DMS79 treated with DMSO at 0.1 percent for 48 hours (cell line): ENCODE measurements around the gene PTPRG.

Experiments used
- DNase-seq: peaks from one replicate; lab custom pipeline; 2025; lab: John Stamatoyannopoulos, UW

The PTPRG gene

DNA sequence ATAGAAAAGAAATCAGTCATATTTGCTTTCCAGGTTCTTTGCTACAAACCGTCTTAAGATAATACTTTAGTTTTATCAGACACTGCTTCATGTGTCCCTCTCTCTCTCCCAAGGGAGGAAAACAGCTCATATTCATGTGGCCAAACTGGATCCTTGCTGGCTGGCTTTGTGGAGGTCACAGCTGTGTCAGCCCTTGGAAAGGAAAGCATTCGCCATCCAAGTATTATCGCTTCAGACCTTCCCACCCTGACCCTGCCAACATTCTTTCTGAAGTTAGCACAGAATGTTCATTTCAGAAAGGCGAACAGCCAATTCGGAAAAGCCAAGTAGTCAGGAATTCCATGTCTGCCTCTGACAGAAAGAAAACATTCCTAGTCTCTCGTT, 598.3 kb downstream of the PTPRG start:
- DNase-seq = no peak

DNA sequence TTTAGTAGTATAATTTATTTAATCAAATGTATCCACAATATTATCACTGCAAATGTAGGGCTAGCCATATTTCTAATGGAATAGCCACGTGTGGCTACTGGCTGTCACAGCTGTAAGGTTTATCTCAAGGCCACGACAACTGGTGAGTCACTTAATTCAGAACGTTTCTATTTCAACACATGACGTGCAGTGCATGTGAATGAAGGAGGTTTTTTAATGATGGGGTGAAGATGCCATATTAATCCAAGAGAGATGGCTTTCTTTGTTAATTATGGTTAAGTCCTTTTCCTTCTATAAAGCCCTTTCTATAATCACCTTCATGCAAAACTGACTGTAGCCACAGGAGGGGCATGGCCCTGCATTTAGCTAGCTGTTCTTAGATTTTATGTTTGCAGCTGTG, 600.0 kb downstream of the PTPRG start:
- no peak for DNase-seq

DNA sequence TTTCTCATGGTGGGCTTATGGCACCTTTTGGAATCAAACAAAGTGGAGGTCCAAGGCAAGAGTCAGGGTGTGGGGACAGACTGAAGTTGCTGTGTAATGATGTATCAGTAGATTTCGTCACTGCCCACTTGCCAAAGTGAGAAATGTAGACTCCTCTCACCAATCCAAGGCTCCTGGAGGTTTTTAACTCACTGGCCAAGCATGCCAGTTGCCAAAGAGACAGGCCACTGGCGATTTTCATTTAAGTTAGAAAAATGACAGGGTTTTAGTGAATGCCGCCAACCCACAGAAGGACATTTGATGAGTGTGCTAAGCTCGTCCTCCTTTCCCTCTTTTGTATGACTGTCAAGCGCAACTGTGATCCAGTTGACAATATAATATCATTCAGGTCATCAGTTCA, 602.8 kb downstream of the PTPRG start:
- DNase-seq = no peak

DNA sequence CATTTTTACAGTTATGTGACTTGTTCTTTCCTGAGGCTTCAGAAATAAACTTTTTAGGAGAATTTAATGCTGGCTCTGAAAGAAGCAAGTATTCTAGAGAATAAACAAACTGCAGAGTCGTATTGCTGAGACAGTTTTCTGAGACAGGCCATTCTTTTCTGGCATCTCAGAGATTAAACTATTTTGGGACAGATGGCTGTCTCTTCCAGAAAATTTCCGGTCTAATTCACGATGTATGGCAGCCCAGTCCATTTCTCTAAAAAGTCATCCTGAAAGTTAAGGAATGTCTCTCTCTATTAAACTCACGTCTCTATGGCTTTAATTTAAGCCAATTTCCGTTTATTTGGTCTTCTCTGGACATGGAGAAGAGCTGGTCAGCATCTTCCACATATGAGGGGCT, 603.4 kb downstream of the PTPRG start:
- DNase-seq = no peak

DNA sequence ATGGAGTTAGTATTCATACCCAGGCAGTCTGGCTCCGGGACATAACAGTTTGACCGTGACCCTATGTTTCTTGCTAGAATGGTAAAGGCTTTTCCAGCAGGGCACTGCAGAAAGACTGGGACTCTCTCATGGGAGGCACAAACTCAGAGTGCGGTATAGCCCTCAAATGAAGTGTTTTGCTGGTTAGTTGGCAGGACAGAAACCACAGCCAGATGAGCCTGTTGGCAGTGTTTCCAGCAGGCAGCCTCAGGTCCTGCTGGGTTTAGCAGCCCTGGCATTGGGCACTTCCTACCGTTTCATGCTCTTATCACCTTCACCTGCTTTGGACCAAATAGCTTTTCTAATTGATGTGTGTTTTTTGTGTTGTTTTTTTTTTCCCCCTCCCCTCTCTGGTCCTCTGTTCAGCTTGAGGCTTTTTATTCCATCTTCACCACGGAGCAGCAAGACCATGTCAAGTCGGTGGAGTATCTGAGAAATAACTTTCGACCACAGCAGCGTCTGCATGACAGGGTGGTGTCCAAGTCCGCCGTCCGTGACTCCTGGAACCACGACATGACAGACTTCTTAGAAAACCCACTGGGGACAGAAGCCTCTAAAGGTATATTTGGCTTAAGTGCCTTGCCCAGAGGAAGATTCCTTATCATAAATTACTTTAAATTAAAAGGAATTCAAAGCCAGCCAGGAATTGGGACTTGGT, 606.3 kb downstream of the PTPRG start:
- peak; percentile 7 for DNase-seq

DNA sequence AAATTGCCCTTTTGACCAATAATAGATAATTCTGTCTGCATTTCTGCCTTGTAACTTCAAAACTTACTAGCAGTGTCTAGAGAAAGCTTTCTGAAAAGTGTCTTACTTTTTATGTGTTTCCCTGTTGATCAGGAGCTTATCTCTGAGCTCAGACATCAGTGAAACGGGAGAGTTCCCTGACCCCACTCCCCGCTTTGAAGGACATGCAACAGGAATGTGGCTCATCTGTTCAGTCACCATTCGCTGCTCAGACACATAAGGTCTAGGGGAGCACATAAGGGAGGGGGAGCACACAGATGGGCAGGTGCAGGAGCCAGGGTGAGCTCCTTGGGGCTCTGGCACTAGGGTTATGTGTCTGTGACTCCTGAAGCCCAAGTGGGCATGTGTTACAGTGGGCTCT, 607.0 kb downstream of the PTPRG start:
- no peak for DNase-seq

DNA sequence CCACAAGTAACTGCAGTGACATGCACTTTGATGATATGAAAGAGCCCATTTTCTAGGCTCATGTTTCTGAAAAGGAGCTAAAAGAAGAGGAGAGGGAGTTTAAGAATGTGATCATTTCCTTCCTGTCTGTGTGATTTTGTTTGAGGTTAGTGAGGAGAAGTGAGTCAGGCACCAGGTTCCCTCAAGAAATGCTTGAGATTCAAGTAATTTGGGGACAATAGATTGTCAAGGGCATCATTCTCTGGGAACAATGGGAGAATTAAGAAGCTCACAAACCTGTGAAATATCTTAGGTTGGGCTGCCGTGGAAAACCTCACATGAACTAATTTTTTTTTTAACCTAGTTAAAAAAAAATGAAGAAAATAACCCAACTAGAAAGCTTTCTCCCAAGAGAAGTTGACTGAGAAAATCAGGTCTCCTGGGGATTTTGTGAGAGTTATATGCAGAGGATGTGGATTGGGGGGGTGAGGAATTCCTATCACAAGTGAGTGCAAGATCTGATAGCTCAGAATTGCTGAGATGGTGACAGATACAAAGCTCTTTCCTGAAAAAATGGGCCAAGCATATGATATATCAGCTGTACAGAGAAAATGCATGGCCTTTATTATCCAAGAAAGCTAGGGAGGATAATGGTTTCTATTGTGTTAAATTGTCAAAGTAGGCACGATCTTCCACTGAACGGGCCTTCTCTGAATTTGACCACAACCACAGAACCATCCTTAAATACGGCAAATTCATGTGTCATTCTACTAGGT, 608.7 kb downstream of the PTPRG start:
- no peak for DNase-seq

DNA sequence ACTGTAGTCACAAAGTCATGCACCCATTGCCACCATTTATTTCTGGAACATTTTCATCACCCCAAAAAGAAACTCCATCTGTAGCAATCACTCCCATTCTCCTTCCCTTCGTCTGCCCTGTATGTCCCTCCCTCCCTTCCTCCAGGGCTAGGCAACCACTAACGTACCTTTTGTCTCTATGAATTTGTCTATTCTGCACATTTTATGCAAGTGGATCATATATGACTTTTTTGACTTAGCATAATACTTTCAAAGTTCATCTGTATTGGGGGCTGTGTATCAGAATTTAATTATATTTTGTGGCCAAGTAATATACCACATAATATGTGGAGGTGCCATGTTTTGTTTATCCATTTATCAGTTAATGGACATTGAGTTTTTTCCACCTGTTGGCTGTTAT, 610.4 kb downstream of the PTPRG start:
- no peak for DNase-seq

DNA sequence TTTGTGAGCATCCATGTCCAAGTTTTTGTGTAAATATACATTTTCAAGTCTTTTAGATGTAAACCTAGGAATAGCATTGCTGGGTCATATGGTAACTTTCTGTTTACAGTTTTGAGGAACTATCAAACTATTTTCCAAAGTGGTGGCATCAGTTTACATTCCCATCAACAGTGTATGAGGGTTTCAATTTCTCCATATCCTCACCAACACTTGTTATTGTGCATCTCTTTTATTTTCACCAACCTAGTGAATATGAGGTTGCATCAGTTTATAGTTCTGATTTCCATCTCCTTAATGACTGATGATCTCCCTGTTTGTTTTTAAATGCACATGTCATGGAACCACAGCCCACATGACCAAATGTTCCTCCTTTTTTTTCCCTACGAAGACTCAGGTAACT, 610.8 kb downstream of the PTPRG start:
- DNase-seq = no peak

DNA sequence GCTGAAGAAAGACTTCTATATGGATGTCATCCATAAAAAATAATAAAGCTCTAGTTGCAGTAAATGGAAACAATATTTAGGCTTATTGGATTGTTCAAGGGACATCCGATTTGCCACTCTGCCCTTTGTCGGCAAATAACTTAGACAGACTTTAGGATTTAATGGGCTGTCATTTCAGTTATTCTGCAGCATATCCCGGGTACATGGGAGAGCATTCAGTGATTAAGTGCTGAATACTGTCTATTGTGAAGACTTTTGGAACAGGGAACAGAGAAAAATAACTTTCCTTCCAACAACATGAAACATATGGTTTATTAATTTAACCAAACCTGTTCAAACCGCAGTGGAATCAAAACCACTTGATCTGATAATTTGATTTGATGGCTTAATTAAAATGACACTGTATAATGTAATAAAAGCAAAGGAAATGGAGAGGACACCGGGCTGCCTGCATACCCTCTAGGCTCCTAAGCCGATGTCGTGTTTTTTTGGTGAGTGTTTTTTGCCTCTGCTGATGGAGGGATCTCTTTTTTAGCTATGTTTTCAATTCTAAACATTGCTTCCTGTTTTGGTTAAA, 612.7 kb downstream of the PTPRG start:
- DNase-seq = no peak

DNA sequence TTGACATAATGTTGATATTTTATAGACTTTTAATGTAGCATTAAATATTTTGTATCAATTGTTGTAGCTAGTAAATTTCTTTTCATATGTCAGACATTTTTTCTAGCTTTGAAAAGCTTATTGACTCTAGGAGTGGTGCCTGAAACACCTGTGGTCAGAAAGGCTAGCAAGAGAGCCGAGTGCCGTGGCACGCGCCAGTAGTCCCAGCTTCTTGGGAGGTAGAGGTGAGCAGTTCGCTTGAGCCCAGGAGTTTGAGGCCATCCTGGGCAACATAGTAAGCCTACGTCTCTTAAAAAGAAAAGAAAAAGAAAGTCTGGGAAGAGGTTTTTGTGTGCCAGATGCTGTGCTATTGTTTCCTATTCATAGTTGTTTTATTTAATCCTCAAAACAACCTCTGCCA, 613.8 kb downstream of the PTPRG start:
- no peak for DNase-seq

DNA sequence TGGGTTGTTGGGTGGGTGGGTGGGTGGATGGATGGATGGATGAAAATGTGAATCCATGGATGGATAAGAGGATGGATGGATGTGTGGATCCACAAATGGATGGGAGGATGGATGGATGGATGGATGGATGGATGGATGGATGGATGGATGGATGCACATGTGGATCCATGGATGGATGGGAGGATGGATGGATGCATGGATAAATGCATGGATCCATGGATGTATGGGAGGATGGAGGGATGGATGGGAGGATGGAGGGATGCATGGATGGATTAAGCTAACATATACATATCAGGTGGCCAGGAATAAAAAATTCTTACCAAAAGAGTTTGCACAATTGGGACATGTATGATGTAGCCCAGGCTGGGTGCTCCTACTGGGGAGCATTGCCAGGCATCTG, 616.7 kb downstream of the PTPRG start:
- DNase-seq = no peak

DNA sequence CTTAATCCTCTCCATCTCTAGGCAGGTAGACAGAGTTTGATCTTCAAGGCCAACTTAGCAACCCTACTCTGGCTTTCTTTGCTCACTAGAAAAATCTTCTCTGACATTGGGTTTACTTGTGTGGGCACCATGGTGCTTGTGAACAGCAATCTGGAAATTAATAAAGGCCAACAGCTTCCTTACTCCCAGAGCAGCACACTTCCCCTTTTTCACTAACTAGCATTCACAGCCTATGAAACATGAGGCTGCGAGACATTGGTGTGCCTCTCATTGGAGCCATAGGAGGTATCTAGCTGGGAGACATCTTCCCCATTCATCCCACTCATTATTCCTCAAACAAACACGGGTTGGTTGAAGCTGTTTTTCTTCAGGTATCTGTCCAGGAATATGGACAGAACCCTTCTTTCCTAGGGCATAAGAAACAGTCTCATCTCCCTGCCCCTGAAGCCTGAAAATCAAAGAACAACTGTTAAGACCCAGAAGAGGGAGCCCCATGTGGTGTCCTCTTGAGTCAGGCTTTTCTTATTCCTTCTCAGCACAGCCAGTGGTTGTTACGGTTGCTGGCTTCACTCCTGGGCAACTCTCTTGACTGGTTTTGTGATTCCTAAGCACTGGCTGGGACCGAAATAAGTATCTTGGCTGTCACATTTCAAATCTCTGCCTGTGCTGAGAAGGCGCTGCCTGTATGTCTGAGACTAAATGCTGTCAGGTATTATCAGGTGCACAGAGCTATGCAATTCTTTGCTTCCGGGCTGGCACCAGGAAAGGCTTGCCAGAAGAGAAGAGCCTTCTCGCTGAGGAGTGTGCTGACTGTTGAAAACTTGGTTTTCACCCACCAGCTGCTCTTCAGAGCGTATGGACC, 617.6 kb downstream of the PTPRG start:
- DNase-seq = no peak

DNA sequence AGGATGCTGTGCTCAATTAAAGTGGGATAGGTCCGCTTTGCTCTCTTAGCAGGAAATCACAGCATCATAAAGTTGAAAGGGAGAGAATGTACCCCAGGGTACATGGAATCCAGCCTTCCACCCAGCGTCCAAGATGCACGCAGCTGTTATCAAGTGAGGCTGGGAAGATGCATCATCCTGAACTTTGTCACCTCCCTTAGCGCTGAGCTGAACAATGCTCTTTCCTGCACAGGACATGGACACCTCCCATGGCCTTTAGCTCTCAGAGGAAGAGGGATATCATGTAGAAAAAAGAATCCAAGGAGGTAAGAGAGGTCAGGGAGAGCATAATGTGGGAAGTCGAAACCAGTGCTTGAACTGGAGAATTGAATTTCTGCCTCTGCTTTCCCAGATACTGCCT, 619.1 kb downstream of the PTPRG start:
- no peak for DNase-seq

DNA sequence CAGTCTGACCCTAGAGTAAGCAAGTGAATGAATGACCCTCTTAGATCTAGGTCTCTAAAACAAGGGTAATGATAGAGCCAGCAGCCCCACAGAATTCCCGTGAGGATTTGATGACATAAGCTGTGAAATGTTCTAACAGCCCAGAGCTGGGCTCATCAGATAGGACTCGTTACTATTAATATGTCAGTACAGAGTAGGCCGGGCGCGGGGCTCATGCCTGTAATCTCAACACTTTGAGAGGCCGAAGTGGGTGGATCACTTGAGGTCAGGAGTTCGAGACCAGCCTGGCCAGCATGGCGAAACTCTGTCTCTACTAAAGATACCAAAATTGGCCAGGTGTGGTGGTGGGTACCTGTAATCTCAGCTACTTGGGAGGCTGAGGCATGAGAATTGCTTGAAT, 621.7 kb downstream of the PTPRG start:
- no peak for DNase-seq

DNA sequence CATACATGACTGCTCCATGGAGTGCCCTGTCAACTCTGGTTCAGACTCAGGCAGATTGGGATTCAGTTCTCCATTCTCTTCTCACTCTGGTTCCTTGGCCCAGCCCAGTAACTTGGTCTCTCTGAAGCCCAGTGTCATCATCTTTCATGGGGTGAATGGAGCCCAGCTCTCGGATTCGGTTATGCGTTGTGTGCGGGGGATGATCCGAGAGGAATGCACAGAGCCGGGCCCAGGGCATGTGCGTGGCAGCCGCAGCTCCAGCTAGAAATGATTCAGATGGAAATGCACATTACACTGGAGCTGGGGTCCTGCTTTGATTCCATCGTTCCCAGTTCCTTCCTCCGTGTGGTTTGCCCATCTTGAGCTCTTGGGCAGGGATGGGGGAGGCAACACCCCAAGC, 622.6 kb downstream of the PTPRG start:
- DNase-seq = no peak

DNA sequence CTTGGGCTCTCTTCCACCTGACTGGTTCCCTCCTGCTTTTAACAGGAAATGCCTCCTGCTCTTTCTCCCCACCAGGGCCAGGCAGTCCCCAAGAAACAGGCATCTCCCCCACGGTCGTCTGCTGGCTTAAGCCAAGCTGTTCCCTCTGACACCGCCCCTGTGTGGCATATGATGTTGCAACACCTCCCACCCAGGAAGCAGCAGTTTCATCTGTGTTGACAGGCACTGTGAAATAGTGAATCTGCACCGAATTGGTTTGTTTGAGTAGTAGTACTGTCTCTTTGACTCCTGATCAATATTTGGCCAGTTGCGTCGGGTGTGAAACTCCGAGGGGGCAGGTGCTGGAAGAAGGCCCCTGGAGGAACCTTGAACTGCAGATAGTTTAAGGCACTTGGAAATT, 623.2 kb downstream of the PTPRG start:
- DNase-seq = no peak

DNA sequence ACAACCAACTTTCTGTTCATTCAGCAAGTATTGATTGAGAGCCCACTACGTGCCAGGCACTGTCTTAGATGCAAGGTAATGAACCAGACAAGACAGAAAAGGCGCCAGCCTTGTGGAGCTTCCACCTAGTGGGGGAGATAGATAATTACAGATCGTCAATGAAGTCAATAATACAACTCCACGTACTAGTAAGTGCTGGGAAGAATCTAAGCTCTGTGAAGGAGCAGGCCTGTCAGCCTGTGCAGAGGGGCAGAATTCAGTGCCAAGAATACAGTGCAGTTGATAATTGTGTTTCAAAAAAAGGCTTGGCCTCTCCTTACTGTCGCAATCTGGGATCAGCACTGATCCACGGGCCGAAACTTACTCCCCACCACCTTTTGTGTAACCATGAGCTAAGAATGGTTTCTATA, 625.7 kb downstream of the PTPRG start:
- no peak for DNase-seq

DNA sequence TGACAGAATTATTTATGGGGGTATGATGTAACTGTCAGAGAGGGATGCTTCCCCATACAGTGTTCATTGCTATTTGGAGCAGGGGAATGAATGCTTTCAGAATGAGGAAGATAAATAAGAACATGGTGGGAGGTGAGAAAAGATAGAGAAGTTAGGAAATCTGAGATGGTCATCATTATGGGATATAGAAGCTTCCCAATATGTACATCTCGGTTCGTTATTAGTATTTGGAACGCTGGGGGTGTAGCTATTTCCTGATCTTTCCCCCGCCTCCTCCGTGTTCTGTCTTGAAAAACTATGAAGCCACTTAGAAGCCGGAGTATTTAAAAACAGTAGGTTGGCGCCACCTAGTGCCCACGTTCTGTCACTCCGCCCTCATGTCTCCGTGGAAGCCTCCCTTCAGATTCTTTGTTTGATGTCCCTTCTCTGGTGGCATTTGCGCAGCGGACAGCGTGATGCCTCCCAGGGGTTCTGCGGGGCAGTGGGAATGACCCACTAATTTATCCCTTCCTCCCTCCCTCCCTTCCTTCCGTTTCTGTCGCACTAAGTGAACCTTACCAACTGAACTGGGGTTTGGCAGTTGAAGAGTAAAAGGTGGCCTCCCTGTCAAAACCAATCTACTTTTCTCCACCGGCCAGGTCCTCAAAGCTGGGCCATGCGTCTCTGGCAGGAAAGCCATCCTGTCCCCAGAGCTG, 627.5 kb downstream of the PTPRG start:
- peak; percentile 26 for DNase-seq

DNA sequence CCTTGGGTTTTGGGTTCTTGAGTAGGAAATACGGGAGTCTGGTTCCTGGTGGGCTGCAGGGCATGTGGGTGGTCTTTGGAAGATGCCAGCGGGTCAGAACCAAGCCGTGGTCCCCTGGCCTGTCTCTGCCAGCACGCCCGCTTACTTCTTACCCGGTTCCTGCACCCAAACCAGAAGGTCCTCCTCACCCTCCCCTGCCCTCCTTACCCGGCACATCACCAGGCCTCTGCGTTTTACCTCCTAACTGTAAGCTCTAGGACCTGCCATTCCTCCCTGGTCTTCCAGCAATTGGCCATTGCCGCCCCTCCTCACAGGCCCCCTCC, 628.0 kb downstream of the PTPRG start:
- DNase-seq = no peak

DNA sequence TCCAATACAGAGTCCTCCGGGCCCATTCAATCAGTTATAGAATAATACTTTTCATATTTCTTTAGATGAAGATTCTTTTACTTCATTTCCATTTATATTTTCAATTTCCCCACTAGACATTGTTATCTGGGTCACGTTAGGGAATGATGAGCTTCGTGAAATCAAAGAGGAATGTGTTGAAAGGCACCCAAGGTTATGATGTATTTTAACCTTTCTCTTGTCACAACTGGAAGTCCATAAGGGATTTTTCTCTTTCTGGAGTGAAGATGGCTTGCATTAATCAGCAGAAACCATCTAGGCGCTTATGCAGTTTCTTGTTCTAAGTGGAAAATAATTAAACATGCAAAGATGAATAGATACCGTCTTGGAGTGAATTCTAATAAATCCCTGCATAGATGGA, 631.5 kb downstream of the PTPRG start:
- no peak for DNase-seq
